SH-SY5Y (cell line): ENCODE measurements around the gene GOLGA3.

Source experiments
- GATA2 ChIP-seq: IDR thresholded peaks from 2 replicates; pipeline ENCODE4 v1.6.1; 2011; ENCODE audit warnings: mild to moderate bottlenecking, low read depth, low read length
- GATA3 ChIP-seq: IDR thresholded peaks from 2 replicates; pipeline ENCODE4 v1.6.1; 2011; ENCODE audit warnings: low read depth, mild to moderate bottlenecking, low read length, moderate library complexity

DNA sequence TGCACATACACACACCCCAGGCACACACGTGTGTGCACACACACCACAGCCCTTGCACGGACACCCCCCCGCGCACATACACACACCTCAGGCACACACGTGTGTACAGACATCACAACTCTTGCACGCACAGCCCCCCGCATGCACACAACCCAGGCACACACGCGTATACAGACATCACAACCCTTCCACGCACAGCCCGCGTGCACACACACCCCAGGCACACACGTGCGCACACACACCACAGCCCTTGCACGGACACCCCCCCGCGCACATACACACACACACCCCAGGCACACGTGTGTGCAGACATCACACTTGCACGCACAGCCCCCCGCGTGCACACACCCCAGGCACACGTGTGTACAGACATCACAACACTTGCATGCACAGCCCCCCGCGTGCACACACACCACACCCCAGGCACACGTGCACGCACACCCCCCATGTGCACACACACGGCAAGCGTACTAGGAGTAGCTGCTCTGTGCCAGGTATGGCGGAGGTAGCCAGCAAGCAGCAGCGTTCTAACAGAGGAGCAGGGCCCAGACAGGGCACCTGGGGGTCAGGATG is 48.8 kb downstream of the GOLGA3 start:
- TF ChIP-seq GATA3 = no peak
- no peak for TF ChIP-seq GATA2
